ENCODE results near the gene TAOK1. TPM values are rescaled to one million over a fixed set of nuclear protein-coding genes. Genes with fewer than 3 reads are reported as not detected.
A peak's percentile ranks its signal among the peaks of the same experiment; 100 is the strongest.

Gene TAOK1
- total and polyA plus RNA-seq, 2 of the 13 experiments (the other 11 are each of a cell fraction or from before 2014, with no cell fraction given): 14.1 to 23.0 TPM

GRCh38 chr17:29575511-29576213, 185.5 kb downstream of the TAOK1 start:
- Histone ChIP-seq H4K20me1 (ENCODE audit: insufficient read depth, low read length) (no peaks in the 10 kb centered on the region), H3K4me3 (replicated peaks in 1 of 3; ENCODE audit: insufficient read depth in 1 of 3, low read depth in 2 of 3, low read length in 3 of 3) (no peak overlapping the region), H3K4me2 (ENCODE audit: low read depth, low read length) (peak overlapping the region; percentile 59; the same call in 1 of the 2 replicates), H3K79me2 (ENCODE audit: insufficient read depth, low read length) (no peaks in the 10 kb centered on the region), H3K4me1 (ENCODE audit: insufficient read depth, low read length) (peaks cover 23% of the 10 kb centered on the region), H3K27me3 (ENCODE audit: control insufficient read depth in 1 of 2, insufficient read depth in 2 of 2, low read length in 2 of 2) (no peaks in the 10 kb centered on the region), H2AFZ (ENCODE audit: low read length) (no peak overlapping the region), H3K27ac (ENCODE audit: extremely low read length, insufficient read depth, low read length) (peak overlapping the region; percentile 60), H3K9me3 (ENCODE audit: low read length) (no peaks in the 10 kb centered on the region), H3K9ac (ENCODE audit: insufficient read depth, low read depth, low read length) (no peak overlapping the region), H3K36me3 (replicated peaks in 1 of 2; ENCODE audit: control insufficient read depth in 1 of 2, insufficient read depth in 2 of 2, low read length in 2 of 2) (peaks cover 5 to 17% of the 10 kb centered on the region in 2 experiments; a peak in 4 of 5 replicates)
- CTCF ChIA-PET (ENCODE audit: low intra/inter-chr PET ratio, low total read pairs): interaction anchor here (1.0 to 1.2 kb wide), 2 partner anchors 16 to 43 kb away, joined by 4 to 5 read pairs; no protein-coding TSS in a partner anchor
- no TSS peak for BruUV-seq (replicated peaks)
- DNase-seq (ENCODE audit: low spot score) (no peak), ATAC-seq (no peak), FAIRE-seq (no peak)
- in situ Hi-C loops (cut with HindIII; ENCODE audit: extremely low pct_ligation_motif_present, low pct_unique_long_range_greater_than_20kb): no loop called here
- WGBS (ENCODE audit: low lambda C conversion rate): 89% methylated on average over 15 of the region's 28 CpGs
- POLR2A ChIA-PET: interaction anchor here (1.1 to 1.6 kb wide), 3 partner anchors 10 to 281 kb away, joined by 3 to 23 read pairs (median 16); partner anchors contain the start of genes ABHD15, ANKRD13B and NUFIP2
- intact Hi-C loops (cut with micrococcal nuclease; ENCODE audit: unreplicated experiment): loop anchor here (2.0 kb wide), 1 partner anchor 15 kb away; no protein-coding TSS in a partner anchor
- TF ChIP-seq NRL (CRISPR knock-in tag; IDR thresholded peaks at IDR 0.05; ENCODE audit: borderline replicate concordance) (0 out of 2 replicates have a peak, but pooled peaks have one; percentile 21), MYC (CRISPR knock-in tag; IDR thresholded peaks at IDR 0.05; ENCODE audit: borderline replicate concordance) (0 out of 2 replicates have a peak, but pooled peaks have one; percentile 8), SP4 (CRISPR knock-in tag; IDR thresholded peaks at IDR 0.05) (peak; percentile 23; the same call in 1 of the 2 replicates), HNRNPL (IDR thresholded peaks at IDR 0.05; ENCODE audit: low read depth, low read length) (0 out of 2 replicates have a peak, but pooled peaks have one; percentile 47), CCDC6 (CRISPR knock-in tag; IDR thresholded peaks at IDR 0.05) (peak; percentile 10; the same call in 1 of the 2 replicates), ZNF230 (CRISPR knock-in tag; IDR thresholded peaks at IDR 0.05) (no peak), AGO2 (optimal IDR thresholded peaks at IDR 0.05; ENCODE audit: low read depth, low read length) (peak; percentile 1), ZNF800 (CRISPR knock-in tag; IDR thresholded peaks at IDR 0.05) (no peak)
- TF ChIP-seq, protein P1, sequence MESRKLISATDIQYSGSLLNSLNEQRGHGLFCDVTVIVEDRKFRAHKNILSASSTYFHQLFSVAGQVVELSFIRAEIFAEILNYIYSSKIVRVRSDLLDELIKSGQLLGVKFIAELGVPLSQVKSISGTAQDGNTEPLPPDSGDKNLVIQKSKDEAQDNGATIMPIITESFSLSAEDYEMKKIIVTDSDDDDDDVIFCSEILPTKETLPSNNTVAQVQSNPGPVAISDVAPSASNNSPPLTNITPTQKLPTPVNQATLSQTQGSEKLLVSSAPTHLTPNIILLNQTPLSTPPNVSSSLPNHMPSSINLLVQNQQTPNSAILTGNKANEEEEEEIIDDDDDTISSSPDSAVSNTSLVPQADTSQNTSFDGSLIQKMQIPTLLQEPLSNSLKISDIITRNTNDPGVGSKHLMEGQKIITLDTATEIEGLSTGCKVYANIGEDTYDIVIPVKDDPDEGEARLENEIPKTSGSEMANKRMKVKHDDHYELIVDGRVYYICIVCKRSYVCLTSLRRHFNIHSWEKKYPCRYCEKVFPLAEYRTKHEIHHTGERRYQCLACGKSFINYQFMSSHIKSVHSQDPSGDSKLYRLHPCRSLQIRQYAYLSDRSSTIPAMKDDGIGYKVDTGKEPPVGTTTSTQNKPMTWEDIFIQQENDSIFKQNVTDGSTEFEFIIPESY (CRISPR knock-in tag; IDR thresholded peaks at IDR 0.05): peak; percentile 18; the same call in 1 of the 2 replicates

All from HepG2 (cell line).